Stimulated activated CD4-positive, alpha-beta T cell treated with anti-CD3 and anti-CD28 coated beads, Interleukin-15, amount 100 ng/mL, for 1 hour (primary cell): ENCODE measurements around the gene KIAA1217.
"Not testable (repeated sequence)": the region's sequence is repeated elsewhere in the genome, so short reads cannot be mapped to it uniquely, and the experiment has no call there.

Experiments
- DNase-seq, 2 donors: peaks; one replicate each; pipeline ENCODE4 v3.0.0-alpha.2; 2020; ENCODE audit warnings: low read depth in 1 of 2, low spot score in 1 of 2

KIAA1217 gene

DNA sequence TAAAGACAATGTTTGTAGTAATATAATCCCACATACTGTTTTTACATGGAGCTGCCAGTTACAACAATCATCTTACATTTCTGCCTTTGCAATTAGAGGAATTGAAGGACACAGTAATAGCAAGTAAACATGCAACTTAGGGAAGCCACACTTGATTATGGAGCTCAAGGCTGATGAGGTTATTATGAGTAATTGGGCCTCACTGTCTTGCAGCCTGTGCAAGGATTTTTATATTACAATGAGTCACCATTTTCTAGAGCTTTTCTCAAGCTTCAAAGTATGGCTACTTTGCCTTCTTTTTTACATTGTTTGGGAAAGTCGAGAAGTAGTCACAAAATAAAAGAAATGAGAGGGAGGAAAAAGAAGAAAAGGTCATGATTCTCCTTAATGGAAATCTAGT lies 226.4 kb downstream of the KIAA1217 start:
- no peak for DNase-seq

DNA sequence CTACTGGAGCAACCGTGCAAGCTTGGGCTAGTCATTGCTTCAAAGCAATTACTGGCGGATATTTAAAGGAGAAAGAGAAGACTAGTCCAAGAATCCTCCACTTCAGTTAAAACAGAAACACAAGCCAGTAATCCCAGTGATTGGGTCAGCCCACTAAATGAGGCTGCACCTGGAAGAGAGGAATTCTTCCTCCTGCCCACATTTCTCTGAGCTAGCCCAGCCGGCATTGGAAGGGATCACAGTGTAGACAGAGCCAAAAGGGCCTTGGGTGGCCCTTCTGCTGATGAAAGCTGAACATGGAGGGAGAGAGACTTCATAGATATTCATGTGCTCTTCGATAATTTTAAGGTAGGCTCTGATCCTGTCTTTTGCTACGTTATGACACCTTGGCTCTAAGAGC lies 228.4 kb downstream of the KIAA1217 start:
- DNase-seq: no peak

DNA sequence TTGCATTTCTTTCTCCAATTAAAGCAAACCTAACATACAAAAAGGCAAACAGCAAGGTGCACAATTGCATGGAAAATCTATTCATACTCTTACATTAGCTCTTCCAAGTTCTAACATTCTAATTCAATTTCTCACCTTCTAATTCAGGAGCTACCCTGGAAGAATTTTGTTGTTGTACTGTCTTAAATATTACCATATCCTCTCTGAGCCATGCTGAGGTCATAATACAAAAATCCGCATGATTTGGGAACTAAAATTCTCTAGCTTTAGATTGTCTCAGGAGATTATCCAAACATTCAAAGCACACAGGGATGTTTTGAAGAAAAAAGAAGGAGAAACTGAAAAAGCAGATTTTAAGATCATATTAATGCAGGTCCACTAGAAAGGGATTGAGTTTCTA lies 229.9 kb downstream of the KIAA1217 start:
- DNase-seq: no peak

DNA sequence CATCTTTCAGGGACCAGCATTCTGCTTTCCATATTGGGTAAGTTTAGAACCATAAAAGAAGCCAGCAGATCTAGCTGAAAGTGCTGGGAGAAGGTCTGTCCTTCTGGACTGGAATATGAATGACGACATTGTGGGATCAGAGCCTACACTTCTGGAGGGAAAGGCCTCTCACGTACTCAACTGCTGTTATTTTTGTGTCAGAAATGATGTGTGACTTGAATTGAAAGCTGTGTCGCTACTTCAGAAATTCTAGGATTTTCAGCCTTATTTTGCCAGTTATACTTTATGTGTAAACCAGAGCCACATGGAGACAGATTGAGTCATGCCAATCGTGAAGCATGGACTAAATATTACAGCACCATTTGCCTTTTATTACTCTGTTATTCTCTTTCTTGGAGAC lies 231.0 kb downstream of the KIAA1217 start:
- DNase-seq: no peak

DNA sequence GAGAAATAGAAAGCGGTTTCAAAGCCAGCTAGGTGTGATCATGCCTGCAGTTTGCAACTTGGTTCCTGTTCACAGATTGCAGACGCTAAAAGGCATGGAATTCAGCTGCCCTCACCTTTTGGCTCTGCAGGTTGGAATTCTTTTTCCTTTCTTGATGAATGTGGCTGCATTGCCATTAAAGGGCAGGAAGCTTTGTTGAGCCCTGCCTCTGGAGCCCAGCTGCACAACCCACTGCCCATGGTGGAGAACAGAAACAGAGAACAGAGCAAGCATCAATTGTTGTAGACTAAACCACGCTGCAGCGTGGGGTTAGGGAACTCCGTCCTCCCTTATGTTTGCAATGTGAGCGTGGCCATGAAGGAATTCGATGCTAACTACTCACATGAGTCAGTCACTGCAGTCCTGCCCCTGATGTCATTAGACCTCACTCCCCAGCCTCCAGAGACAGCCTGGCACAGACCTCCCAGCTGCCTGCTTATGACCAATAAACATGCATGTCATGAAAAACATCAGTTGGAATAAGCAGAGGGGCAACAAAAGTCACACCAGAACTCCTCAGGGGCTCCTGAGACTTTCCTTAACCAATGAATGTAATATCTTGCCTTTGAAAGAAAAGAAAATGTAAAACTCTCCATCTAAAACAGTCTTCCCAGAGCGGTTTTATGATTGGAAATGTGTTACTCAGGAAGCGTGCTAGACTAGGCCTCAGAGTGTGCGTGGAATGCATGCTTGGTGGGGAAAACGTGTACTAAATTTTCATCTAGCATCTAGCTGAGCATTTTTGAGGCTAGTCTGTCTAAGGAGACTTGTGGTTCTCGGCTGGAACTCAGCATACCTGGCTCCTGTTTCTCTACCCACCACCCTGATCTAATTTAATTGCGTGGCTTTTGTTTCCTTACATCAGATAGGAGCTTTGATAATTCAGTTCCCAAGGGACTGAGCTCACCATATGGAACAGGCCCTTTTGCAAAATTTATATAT lies 232.2 kb downstream of the KIAA1217 start:
- no peak for DNase-seq

DNA sequence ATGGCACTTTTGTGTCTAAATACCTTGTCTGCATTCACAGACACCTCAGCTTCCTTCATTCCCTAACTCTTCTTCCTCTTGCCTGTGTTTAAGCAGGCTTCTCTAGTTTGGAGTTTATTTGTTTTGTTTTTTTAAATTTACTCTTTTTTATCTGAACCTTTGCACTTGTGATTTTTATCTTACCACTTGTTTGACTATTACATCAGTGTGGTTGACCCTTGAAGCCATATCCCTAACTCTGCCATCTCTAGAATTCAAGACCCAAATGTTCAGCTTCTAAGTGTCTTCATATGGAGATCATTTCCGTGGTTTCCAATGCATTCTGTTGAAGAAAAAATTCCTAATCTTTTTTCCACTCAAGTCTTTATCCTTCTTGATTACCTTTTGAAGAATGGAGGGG lies 233.3 kb downstream of the KIAA1217 start:
- DNase-seq: no peak

DNA sequence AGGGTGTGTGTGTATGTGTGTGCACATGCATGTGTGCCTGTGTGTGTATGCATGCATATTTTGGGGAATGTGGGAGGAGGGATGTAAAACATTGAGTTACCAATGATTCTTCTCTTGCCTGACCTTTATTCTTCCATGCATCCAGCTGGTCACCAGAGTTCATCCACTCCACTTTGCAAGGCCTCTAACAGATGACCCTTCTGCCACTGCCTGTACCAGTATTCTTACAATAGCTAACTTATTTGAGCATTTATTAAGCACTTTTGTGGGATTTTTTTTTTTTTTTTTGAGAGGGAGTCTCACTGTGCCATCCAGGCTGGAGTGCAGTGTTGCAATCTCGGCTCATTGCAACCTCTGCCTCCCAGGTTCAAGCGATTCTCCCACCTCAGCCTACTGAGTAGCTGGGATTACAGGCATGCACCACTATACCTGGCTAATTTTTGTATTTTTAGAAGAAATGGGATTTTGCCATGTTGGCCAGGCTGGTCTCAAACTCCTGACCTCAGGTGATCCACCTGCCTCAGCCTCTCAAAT lies 233.8 kb downstream of the KIAA1217 start:
- not testable (repeated sequence) for DNase-seq

DNA sequence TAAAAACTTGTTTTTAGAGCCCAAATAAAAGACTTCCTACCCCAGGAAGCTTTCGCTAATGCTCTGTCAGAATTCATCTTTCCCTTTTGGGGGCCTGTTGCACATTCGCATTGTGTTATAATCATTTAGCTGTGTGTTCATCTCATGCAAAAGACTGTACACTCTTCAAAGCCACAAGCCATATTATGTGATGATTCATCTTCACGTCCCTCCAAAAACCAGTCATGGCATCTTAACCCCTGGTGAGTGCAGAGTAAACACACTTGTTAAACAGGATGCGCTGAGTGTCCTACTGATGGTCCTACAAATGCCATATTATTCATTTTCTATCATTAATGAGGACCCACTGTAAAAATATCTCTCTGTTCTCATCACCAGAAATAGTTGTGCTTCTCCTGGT lies 235.4 kb downstream of the KIAA1217 start:
- DNase-seq: no peak

DNA sequence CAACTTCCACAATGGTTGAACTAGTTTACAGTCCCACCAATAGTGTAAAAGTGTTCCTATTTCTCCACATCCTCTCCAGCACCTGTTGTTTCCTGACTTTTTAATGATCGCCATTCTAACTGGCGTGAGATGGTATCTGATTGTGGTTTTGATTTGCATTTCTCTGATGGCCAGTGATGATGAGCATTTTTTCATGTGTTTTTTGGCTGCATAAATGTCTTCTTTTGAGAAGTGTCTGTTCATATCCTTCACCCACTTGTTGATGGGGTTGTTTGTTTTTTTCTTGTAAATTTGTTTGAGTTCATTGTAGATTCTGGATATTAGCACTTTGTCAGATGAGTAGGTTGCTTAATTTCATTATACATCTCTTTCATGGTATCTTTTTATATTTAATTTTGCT lies 237.0 kb downstream of the KIAA1217 start:
- not testable (repeated sequence) for DNase-seq

DNA sequence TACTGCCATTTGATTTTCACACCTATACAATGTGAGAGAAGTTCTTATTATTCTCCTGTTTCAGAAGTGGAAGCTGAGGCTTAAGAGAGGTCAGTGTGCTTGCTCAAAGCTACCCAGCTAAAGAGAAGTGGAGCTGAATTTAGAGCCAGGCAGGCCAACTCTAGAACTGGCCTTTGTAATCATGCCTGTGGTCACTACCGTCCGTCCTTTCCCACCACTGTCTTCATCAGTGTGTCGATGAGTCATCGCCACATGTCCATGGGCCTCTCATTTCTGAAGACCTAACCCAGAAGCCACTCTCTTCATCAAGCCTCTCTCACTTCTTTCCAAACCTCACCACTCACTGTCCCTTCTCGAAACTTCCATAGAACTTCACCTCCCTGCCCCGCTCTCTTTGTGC lies 237.8 kb downstream of the KIAA1217 start:
- DNase-seq: no peak

DNA sequence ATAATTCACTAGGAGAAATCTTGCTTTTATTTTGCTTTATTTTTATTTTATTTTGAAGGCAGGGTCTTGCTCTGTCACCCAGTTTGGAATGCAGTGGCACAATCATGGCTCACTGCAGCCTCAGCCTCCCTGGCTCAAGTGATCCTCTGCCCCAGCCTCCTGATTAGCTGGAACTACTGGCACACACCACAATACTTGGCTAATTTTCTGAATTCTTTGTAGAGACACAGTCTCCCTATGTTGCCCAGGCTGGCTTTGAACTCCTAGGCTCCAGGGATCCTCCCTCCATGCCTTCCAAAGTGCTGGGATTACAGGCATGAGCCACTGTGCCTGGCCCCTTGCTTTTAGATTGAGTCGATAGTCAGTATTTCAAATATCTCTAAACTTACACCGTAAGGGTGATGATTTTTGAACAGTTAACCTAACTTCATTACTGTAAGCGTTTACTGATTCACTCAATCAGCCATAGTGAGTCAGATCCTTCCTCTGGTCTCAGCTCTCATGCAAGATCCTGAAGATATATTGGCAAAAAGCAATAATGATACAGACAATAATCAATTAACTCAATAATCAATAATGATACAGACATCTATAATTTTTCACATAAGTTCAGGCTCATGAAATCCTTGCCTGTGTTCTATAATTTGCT lies 239.5 kb downstream of the KIAA1217 start:
- DNase-seq: no peak

DNA sequence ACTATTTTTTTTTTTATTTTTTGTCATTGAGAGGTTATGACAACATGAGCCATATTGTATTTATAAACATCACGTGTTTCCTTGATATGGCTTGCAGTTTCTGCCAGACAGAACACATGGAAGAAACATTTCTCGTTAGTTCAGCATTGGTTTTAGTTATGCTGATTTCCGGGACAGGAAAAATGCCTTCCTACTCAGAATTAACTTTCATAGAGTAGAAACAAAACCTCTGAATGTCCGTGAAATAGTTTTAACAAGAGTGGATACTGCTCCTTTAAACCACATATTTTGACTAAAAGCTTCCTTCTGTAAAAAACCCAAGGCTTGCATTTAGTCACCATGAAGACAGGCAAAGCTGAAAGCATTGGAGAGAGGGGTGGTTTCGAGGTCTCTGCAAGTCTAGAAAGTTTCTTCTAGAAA lies 240.4 kb downstream of the KIAA1217 start:
- DNase-seq: no peak

DNA sequence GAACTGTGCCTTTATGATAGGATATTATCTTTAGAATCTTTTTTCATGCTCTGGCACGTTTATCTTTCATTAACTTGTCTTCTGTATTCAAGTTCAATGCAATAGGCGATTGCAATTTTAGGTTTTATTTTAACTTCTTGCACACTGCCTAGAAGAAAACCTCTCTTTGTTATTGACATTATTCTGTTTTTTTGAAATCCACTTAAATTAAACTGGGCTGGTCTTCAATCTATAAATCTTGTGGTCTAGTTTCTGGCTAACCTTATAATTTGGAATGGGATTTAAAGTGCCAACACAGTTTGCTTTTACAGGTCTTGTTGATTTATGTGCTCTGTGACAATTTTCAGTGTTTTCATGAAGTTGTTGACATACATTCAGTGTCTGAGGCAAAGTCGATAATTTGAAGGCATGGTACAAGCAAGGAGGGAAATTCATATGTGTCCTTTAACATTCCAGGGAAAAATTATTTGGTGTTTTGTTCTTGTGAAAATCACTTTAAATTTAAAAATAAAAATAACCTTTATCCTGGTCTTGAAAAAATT lies 240.9 kb downstream of the KIAA1217 start:
- DNase-seq: no peak

DNA sequence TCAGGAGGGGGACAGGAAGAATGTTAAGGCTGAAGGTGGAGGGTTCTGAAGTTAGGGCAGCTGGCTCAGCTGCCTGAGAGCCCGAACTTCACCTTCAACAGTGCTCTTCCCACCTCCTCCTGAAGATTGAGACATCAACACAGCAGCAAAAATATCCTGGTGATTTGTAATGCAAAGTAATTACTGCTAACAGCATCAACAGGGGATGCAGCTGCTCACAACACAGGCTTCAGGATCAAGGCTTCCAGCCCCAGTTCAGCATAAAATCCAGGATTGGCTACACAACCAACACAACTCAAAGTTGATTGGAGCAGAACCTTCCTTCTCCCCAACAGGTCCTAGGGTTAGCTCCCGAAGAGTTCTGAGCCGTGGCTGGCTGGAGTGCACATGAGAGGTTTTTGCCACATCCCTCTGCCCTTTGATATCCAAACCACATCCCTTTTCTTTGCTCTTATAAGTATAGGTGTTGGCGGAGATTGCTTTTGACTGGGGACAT lies 242.4 kb downstream of the KIAA1217 start:
- no peak for DNase-seq

DNA sequence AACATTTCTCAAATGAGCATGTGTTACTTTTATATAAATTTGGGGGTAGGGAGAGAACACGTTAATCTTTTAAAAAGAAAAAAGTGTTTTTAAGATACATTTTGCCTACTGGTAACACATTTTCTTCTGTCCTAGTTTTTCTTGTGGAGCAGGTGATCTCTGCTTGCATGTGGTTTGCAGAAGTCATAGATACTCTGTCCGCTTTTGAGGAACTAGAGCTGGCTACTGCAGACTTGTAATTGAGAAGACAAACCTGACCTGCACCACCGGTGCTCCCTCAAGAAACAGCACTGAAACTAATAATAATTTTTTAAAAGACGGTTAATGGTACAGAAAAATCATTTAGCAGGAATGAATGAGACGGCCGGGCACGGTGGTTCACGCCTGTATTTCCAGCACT lies 243.1 kb downstream of the KIAA1217 start:
- DNase-seq: no peak

DNA sequence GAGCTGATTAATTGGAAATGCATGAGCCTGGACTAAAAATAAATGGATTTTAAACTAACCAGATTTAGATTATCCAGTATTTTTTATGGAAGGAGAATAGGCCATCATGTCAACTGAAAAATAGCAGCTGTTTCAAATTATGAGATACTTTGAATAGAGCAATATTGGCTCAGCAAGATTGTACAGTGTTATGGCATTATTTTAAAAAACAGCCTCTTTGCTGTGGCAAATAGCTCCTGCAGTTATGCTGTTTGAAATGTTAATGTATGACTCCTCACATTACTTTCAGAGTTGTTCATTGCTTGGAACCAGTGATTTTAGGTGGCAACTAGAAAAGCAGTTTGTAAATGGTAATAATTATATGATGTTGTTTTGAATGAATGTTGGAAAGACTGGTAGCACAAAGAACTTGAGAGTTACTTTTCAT lies 244.5 kb downstream of the KIAA1217 start:
- no peak for DNase-seq

DNA sequence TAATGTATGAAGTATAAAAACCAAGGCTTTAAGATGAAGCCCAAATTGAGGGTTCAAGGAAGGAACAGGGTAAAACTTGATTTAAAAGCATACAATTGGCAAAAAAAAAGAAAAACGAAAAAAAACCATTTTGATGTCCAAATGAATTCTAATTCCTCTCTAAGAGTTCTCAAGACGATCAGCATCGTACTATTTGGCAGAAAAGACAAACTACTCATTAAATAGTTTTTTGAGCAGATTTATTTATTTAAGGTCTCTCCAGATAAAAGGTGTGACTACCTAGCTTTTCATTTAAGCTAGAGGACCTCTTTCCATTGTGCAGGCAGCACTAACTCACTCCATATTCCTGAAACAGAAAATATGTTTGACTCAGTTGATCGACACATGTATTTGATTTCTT lies 245.0 kb downstream of the KIAA1217 start:
- no peak for DNase-seq

DNA sequence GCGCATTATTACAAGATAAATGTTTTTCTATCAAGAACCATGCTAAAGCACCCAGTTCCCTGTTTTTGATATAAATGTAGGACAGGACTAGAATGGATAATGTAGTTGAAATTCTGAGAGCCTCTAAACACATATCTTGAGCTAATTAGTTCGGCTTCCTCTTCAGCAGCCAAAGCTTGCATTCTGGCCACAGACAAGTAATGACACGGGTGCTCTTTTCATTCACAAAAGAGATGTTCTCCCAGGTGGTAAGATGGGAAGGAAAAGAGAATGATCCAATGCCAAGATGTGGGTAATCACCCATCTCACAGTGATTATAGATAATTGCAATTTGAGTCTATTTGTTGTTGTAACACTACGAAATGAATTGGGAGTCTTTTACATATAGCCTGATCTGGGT lies 246.5 kb downstream of the KIAA1217 start:
- no peak for DNase-seq

DNA sequence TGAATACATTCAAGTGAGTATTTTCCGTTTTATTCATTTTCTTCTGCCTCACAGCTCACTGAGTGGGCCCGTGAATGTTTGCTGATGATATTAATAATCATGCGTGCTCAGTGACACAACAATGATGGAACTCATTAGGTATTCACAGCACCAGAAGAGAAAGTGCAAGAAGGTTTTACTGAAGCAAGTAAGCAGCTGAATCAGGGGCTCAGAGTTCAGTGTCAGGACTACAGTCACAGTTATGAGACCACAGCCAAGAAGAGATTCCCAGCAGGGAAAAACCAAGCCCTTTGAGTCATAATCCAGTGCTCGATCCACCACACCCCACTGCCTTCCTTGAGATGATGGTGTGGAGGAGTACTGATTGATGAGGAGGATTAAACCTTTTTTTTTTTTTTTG lies 247.4 kb downstream of the KIAA1217 start:
- DNase-seq: no peak

DNA sequence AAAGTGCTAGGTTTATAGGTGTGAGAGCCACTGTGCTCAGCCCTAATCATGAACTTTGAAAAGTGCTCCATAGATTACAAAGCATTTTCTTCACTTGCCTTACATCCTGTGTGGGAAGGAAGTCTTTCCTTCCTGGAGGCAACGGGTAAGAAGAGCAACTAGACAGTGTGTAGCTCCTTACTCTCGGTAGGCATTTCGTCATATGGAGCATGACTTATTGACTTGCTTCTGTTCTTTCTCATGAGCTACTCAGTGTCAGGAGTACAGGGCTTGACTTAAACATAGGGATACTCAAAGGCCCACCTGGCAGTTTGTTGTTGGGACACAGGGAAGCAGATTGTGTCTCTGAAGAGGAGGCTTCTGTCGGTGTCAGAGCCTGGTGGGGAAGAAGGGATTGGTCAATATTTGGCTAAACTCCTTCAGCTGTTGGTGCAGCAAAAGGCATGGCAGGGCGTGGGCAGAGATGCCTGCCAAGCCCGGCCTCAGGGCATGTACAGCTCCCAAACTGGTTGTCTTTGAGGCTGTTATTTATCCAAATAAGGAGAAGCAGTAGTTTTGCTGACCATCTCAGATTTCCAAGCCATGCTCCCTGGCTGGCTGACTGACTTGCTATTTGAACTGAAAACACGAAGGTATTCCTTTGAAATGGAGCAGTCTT lies 248.9 kb downstream of the KIAA1217 start:
- DNase-seq: no peak

DNA sequence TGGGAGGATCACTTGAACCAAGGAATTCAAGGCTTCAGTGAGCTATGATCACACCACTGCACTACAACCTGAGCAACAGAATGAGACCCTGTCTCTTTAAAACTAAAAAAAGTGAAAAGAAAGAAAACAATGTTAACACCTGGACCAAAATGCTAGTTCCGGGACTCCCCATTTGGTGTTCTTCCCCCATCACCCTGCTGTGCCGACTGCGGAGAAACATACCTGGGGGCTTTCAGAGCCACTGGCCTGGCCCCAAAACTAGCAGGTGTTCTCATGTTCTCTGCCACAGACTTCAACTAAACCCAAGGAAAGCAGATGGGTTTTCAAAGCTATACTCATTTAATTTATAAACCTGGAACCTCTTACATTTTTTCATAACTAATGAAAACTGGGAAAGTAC lies 250.9 kb downstream of the KIAA1217 start:
- DNase-seq: no peak
